ENCODE results near the gene C6orf52. TPM values are rescaled to one million over a fixed set of nuclear protein-coding genes. Genes with fewer than 3 reads are reported as not detected.
"Not testable (repeated sequence)": the region's sequence is repeated elsewhere in the genome, so short reads cannot be mapped to it uniquely, and the experiment has no call there.

The C6orf52 gene
- polyA plus RNA-seq, 1 donor from 2014 or later: 9.4 TPM

DNA sequence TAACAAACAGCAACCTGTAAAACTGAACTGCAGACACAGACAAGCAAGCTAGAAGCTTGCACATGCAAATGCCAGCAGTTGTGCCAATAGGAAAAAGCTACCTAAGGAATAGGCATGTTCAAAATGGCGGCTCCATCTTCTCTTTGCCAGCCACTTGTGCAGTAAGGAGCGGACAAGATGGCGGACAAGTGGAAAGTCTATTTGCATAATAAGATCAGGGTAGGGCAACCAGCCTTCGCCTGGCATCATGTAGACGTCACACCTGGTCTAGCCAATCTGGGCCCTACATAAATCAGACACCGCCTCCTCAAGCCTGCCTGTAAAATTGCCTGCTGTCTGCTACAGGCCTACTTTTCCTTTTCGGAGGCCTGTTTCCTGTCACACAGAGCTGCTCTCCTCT lies 18.0 kb downstream of the C6orf52 start:
- no peak overlapping the region for H2AFZ ChIP-seq (ENCODE audit: low read depth, low read length)
- H3K9me3 ChIP-seq (ENCODE audit: low read length): no peaks in the 10 kb centered on the region
- H3K4me2 ChIP-seq (ENCODE audit: low read length): no peak overlapping the region
- H3K4me3 ChIP-seq (ENCODE audit: low read length): no peak overlapping the region
- no peaks in the 10 kb centered on the region for H3K79me2 ChIP-seq (replicated peaks; ENCODE audit: insufficient read depth, low read length)
- H3K36me3 ChIP-seq (ENCODE audit: insufficient read depth, low read length): no peaks in the 10 kb centered on the region
- TF ChIP-seq SMC3 (conservative IDR thresholded peaks at IDR 0.05; ENCODE audit: poor library complexity): no peak
- TF ChIP-seq, protein P1, sequence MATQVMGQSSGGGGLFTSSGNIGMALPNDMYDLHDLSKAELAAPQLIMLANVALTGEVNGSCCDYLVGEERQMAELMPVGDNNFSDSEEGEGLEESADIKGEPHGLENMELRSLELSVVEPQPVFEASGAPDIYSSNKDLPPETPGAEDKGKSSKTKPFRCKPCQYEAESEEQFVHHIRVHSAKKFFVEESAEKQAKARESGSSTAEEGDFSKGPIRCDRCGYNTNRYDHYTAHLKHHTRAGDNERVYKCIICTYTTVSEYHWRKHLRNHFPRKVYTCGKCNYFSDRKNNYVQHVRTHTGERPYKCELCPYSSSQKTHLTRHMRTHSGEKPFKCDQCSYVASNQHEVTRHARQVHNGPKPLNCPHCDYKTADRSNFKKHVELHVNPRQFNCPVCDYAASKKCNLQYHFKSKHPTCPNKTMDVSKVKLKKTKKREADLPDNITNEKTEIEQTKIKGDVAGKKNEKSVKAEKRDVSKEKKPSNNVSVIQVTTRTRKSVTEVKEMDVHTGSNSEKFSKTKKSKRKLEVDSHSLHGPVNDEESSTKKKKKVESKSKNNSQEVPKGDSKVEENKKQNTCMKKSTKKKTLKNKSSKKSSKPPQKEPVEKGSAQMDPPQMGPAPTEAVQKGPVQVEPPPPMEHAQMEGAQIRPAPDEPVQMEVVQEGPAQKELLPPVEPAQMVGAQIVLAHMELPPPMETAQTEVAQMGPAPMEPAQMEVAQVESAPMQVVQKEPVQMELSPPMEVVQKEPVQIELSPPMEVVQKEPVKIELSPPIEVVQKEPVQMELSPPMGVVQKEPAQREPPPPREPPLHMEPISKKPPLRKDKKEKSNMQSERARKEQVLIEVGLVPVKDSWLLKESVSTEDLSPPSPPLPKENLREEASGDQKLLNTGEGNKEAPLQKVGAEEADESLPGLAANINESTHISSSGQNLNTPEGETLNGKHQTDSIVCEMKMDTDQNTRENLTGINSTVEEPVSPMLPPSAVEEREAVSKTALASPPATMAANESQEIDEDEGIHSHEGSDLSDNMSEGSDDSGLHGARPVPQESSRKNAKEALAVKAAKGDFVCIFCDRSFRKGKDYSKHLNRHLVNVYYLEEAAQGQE (IDR thresholded peaks at IDR 0.05; ENCODE audit: borderline replicate concordance): no peak
- TF ChIP-seq EZH2 (IDR thresholded peaks at IDR 0.05; ENCODE audit: borderline replicate concordance, insufficient read depth, low read length, poor library complexity, severe bottlenecking): no peak
- TF ChIP-seq MXI1 (conservative IDR thresholded peaks at IDR 0.05; ENCODE audit: poor library complexity, severe bottlenecking): no peak
- TF ChIP-seq RAD21 (conservative IDR thresholded peaks at IDR 0.05): no peak
- no peak for TF ChIP-seq CTCF (IDR thresholded peaks at IDR 0.05; ENCODE audit: poor library complexity, severe bottlenecking)
- TF ChIP-seq EP300 (conservative IDR thresholded peaks at IDR 0.05; ENCODE audit: poor library complexity, severe bottlenecking): no peak
- no peak for TF ChIP-seq POLR2AphosphoS5 (IDR thresholded peaks at IDR 0.05)
- no peak overlapping the region for H3K27ac ChIP-seq (ENCODE audit: low read length)
- H3F3A ChIP-seq (ENCODE audit: insufficient read depth, low read length, poor library complexity, severe bottlenecking): no peaks in the 10 kb centered on the region
- H3K9ac ChIP-seq (ENCODE audit: low read length): no peak overlapping the region
- no peaks in the 10 kb centered on the region for H3K9me2 ChIP-seq (ENCODE audit: insufficient read depth, low read length)
- no peaks in the 10 kb centered on the region for H3K27me3 ChIP-seq (ENCODE audit: insufficient read depth, low read depth, low read length)
- H4K20me1 ChIP-seq (ENCODE audit: insufficient read depth): no peaks in the 10 kb centered on the region

- Histone ChIP-seq H3K9me2 (ENCODE audit: insufficient read depth, low read length) (no peaks in the 10 kb centered on the region), H3K79me2 (replicated peaks; ENCODE audit: insufficient read depth, low read length) (no peaks in the 10 kb centered on the region), H3F3A (ENCODE audit: insufficient read depth, low read length, poor library complexity, severe bottlenecking) (no peaks in the 10 kb centered on the region), H4K20me1 (ENCODE audit: insufficient read depth) (no peaks in the 10 kb centered on the region), H3K36me3 (ENCODE audit: insufficient read depth, low read length) (no peaks in the 10 kb centered on the region), H3K4me3 (ENCODE audit: low read length) (no peak overlapping the region), H3K9me3 (ENCODE audit: low read length) (no peaks in the 10 kb centered on the region), H3K27ac (ENCODE audit: low read length) (no peak overlapping the region), H3K27me3 (ENCODE audit: insufficient read depth, low read depth, low read length) (no peaks in the 10 kb centered on the region), H3K9ac (ENCODE audit: low read length) (no peak overlapping the region), H2AFZ (ENCODE audit: low read depth, low read length) (no peak overlapping the region), H3K4me2 (ENCODE audit: low read length) (no peak overlapping the region)
- TF ChIP-seq, protein P1 (IDR thresholded peaks at IDR 0.05; ENCODE audit: borderline replicate concordance): no peak
- TF ChIP-seq RAD21 (conservative IDR thresholded peaks at IDR 0.05) (no peak), EP300 (conservative IDR thresholded peaks at IDR 0.05; ENCODE audit: poor library complexity, severe bottlenecking) (no peak), SMC3 (conservative IDR thresholded peaks at IDR 0.05; ENCODE audit: poor library complexity) (no peak), POLR2AphosphoS5 (IDR thresholded peaks at IDR 0.05) (no peak), MXI1 (conservative IDR thresholded peaks at IDR 0.05; ENCODE audit: poor library complexity, severe bottlenecking) (no peak), EZH2 (IDR thresholded peaks at IDR 0.05; ENCODE audit: borderline replicate concordance, insufficient read depth, low read length, poor library complexity, severe bottlenecking) (no peak), CTCF (IDR thresholded peaks at IDR 0.05; ENCODE audit: poor library complexity, severe bottlenecking) (no peak), TAF1 (IDR thresholded peaks at IDR 0.05; ENCODE audit: low read depth) (no peak)
Observed at GRCh38 chr6:10668126-10668917, 26.1 kb downstream of the C6orf52 start.

- H3K27me3 ChIP-seq (ENCODE audit: insufficient read depth, low read depth, low read length); H3K36me3 ChIP-seq (ENCODE audit: insufficient read depth, low read length); H3K79me2 ChIP-seq (replicated peaks; ENCODE audit: insufficient read depth, low read length); H3F3A ChIP-seq (ENCODE audit: insufficient read depth, low read length, poor library complexity, severe bottlenecking); H4K20me1 ChIP-seq (ENCODE audit: insufficient read depth); H3K4me3 ChIP-seq (ENCODE audit: low read length); H3K9me3 ChIP-seq (ENCODE audit: low read length); H3K27ac ChIP-seq (ENCODE audit: low read length); H3K9ac ChIP-seq (ENCODE audit: low read length); H2AFZ ChIP-seq (ENCODE audit: low read depth, low read length); H3K4me2 ChIP-seq (ENCODE audit: low read length); H3K9me2 ChIP-seq (ENCODE audit: insufficient read depth, low read length): not testable (repeated sequence)
Observed at GRCh38 chr6:10665595-10665994, 28.8 kb downstream of the C6orf52 start.
